ENCODE results near the gene SLCO2B1.

The SLCO2B1 gene

GRCh38 chr11:75174781-75175370 is 24.0 kb downstream of the SLCO2B1 start:
- H3K9me3 ChIP-seq (ENCODE audit: control insufficient read depth, insufficient read depth, low read depth, low read length) = no peaks in the 10 kb centered on the region
- no peaks in the 10 kb centered on the region for H3K4me1 ChIP-seq (ENCODE audit: control insufficient read depth, insufficient read depth, low read length)
- no peaks in the 10 kb centered on the region for H3K36me3 ChIP-seq (ENCODE audit: control insufficient read depth in 2 of 2, insufficient read depth in 1 of 2, low read length in 2 of 2)
- H3K4me3 ChIP-seq (ENCODE audit: low read depth, low read length) = no peak overlapping the region
- no peak for TF ChIP-seq ZBTB26 (tag by site-specific recombination; optimal IDR thresholded peaks at IDR 0.05)
- no peak for TF ChIP-seq ZNF623 (tag by site-specific recombination; IDR thresholded peaks at IDR 0.05)
- TF ChIP-seq ZNF23 (tag by site-specific recombination; IDR thresholded peaks at IDR 0.05; ENCODE audit: borderline replicate concordance) = no peak
- no peak for TF ChIP-seq ZNF274 (IDR thresholded peaks at IDR 0.05; ENCODE audit: low read length)
- TF ChIP-seq ZNF274 (tag by site-specific recombination; IDR thresholded peaks at IDR 0.05; ENCODE audit: borderline replicate concordance) = no peak
- TF ChIP-seq ZNF423 (tag by site-specific recombination; IDR thresholded peaks at IDR 0.05) = no peak
- no peak for TF ChIP-seq BCL6B (tag by site-specific recombination; IDR thresholded peaks at IDR 0.05)
- TF ChIP-seq ZBTB17 (tag by site-specific recombination; IDR thresholded peaks at IDR 0.05) = no peak
- TF ChIP-seq SALL2 (tag by site-specific recombination; IDR thresholded peaks at IDR 0.05; ENCODE audit: borderline replicate concordance) = no peak
- no peak for TF ChIP-seq ZNF843 (tag by site-specific recombination; IDR thresholded peaks at IDR 0.05)
- no peak for TF ChIP-seq HIC1 (tag by site-specific recombination; IDR thresholded peaks at IDR 0.05)
- TF ChIP-seq ZNF10 (tag by site-specific recombination; IDR thresholded peaks at IDR 0.05) = no peak
- no peak for TF ChIP-seq ZNF596 (tag by site-specific recombination; IDR thresholded peaks at IDR 0.05)
- no peak for TF ChIP-seq ZNF660 (tag by site-specific recombination; IDR thresholded peaks at IDR 0.05)
- TF ChIP-seq ZBTB8A (tag by site-specific recombination; IDR thresholded peaks at IDR 0.05) = no peak
- TF ChIP-seq ZNF354C (tag by site-specific recombination; IDR thresholded peaks at IDR 0.05; ENCODE audit: borderline replicate concordance, low read depth) = no peak
- no peak for TF ChIP-seq TCF7L2 (IDR thresholded peaks at IDR 0.05; ENCODE audit: borderline replicate concordance, low read depth, low read length)
- no peak for TF ChIP-seq ZSCAN30 (tag by site-specific recombination; IDR thresholded peaks at IDR 0.05)
- no peak for TF ChIP-seq YY1 (tag by site-specific recombination; IDR thresholded peaks at IDR 0.05)
- TF ChIP-seq ZNF624 (tag by site-specific recombination; IDR thresholded peaks at IDR 0.05) = no peak
- ChIA-PET CTCF (interaction anchor here (0.6 to 1.3 kb wide), 3 partner anchors 25 to 30 kb away, joined by 3 to 4 read pairs (median 3); no protein-coding TSS in a partner anchor), POLR2A (no interaction called here)
- H3K27ac ChIP-seq (ENCODE audit: extremely low read depth, low read depth, low read length) = no peak overlapping the region

- CTCF ChIA-PET = interaction anchor here (0.5 to 4.7 kb wide), 4 partner anchors 22 to 66 kb away, joined by 3 to 24 read pairs (median 4); no protein-coding TSS in a partner anchor
- TF ChIP-seq BCL6B (tag by site-specific recombination; IDR thresholded peaks at IDR 0.05) (no peak), ZNF704 (tag by site-specific recombination; IDR thresholded peaks at IDR 0.05) (no peak), ZXDB (tag by site-specific recombination; IDR thresholded peaks at IDR 0.05) (no peak), ZSCAN5A (tag by site-specific recombination; IDR thresholded peaks at IDR 0.05) (no peak), ZBTB7A (tag by site-specific recombination; IDR thresholded peaks at IDR 0.05; ENCODE audit: low read depth) (no peak), ZNF324 (tag by site-specific recombination; IDR thresholded peaks at IDR 0.05) (no peak), OVOL3 (tag by site-specific recombination; IDR thresholded peaks at IDR 0.05) (no peak), HOXA7 (CRISPR knock-in tag; IDR thresholded peaks at IDR 0.05; ENCODE audit: borderline replicate concordance) (no peak), MEIS1 (CRISPR knock-in tag; IDR thresholded peaks at IDR 0.05; ENCODE audit: borderline replicate concordance) (no peak)
Observed at GRCh38 chr11:75182664-75183063, 31.8 kb downstream of the SLCO2B1 start.

More at GRCh38 chr11:75182664-75183063, 31.8 kb downstream of the SLCO2B1 start:
- POLR2A ChIA-PET = no interaction called here
- Histone ChIP-seq H3K4me3 (ENCODE audit: low read depth, low read length) (no peak overlapping the region), H3K4me1 (ENCODE audit: control insufficient read depth, insufficient read depth, low read length) (no peaks in the 10 kb centered on the region), H3K36me3 (ENCODE audit: control insufficient read depth in 2 of 2, insufficient read depth in 1 of 2, low read length in 2 of 2) (no peaks in the 10 kb centered on the region), H3K9me3 (ENCODE audit: control insufficient read depth, insufficient read depth, low read depth, low read length) (no peaks in the 10 kb centered on the region), H3K27ac (ENCODE audit: extremely low read depth, low read depth, low read length) (no peak overlapping the region)

Data from HEK293 (cell line).